GM12891 (cell line): ENCODE measurements around the gene PLEKHG2.

ENCODE experiments used
- PAX5 ChIP-seq: IDR thresholded peaks from 2 replicates; pipeline ENCODE4 v1.6.1; 2011; ENCODE audit warnings: low read length, moderate library complexity, mild to moderate bottlenecking; ENCODE audit not compliant: insufficient read depth, severe bottlenecking
- POLR2A ChIP-seq: IDR thresholded peaks from 2 replicates; pipeline ENCODE4 v1.6.1; 2011; ENCODE audit warnings: low read depth, low read length, control low read depth
- POLR2AphosphoS5 ChIP-seq: IDR thresholded peaks from 2 replicates; pipeline ENCODE4 v1.6.1; 2011; ENCODE audit warnings: low read depth, low read length, control low read depth
- POU2F2 ChIP-seq: IDR thresholded peaks from 2 replicates; pipeline ENCODE4 v1.6.1; 2011; ENCODE audit warnings: low read depth, mild to moderate bottlenecking, control low read depth, low read length, moderate library complexity
- SPI1 ChIP-seq: IDR thresholded peaks from 2 replicates; pipeline ENCODE4 v1.6.1; 2011; ENCODE audit warnings: low read depth, low read length, control low read depth
- TAF1 ChIP-seq: IDR thresholded peaks from 2 replicates; pipeline ENCODE4 v1.6.1; 2011; ENCODE audit warnings: low read depth, low read length, control low read depth

DNA sequence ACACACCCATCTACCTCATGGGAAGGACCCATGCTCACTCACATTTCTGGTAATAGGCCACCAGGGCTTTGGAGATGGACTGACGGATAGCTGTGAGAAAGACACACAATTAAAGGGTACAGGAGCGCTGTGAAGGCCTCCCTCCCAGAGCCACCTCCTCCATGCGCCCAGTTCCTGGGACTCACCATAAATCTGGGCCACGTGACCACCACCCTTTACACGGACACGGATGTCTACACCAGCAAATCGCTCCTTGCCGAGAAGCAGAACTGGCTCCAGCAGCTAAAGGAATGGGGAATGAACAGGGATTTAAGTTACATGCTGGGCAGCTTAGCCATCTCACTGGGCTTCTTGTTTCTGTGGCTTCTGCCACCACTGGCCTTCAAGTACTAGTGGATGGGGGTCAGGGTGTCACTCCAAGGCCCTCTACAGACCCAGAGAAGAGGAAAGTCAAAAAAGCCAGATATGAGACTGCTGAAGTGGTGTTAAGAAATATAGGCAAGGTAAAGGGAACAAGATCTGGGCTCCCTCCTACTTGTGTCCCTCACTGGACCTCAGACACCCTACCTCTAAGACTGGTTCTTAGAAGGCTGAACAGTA, 21.1 kb downstream of the PLEKHG2 start:
- TF ChIP-seq TAF1: no peak
- no peak for TF ChIP-seq POLR2A
- peak; percentile 22 for TF ChIP-seq POLR2AphosphoS5
- no peak for TF ChIP-seq SPI1
- no peak for TF ChIP-seq PAX5
- no peak for TF ChIP-seq POU2F2
